ENCODE data around the gene MAGI2. TPM values are rescaled to one million over a fixed set of nuclear protein-coding genes. Genes with fewer than 3 reads are reported as not detected.

The MAGI2 gene
- total and polyA plus RNA-seq, 2 donors (not counting 3 experiments of a cell fraction or from before 2014, with no cell fraction given), result 0.28 to 6.0 TPM

DNA sequence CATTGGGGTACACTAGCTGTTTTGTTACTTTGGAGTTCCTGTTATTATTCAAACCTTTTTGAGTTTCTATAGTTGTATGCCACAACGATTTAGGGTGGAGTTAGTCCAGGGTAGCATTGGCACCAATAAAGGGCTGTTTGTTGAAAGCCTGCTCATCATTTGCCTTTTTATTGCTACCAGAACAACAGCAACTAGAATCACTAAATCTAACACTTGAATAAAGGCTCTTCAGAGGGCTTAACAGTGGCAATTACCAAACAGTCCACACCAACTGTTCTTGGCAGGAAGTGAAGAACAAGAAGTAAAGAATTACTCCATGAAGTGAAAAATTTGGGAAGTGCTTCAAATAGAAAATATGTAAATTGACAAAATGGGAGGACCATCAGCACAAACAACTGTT is 1033.5 kb downstream of the MAGI2 start:
- POLR2A ChIA-PET, result no interaction called here
- intact Hi-C loops (cut with micrococcal nuclease), result no loop called here

More for the DNA sequence above, 1033.5 kb downstream of the MAGI2 start:
- DNase-seq (ENCODE audit: low read depth, low spot score), result no peak
- TF ChIP-seq, protein P1, sequence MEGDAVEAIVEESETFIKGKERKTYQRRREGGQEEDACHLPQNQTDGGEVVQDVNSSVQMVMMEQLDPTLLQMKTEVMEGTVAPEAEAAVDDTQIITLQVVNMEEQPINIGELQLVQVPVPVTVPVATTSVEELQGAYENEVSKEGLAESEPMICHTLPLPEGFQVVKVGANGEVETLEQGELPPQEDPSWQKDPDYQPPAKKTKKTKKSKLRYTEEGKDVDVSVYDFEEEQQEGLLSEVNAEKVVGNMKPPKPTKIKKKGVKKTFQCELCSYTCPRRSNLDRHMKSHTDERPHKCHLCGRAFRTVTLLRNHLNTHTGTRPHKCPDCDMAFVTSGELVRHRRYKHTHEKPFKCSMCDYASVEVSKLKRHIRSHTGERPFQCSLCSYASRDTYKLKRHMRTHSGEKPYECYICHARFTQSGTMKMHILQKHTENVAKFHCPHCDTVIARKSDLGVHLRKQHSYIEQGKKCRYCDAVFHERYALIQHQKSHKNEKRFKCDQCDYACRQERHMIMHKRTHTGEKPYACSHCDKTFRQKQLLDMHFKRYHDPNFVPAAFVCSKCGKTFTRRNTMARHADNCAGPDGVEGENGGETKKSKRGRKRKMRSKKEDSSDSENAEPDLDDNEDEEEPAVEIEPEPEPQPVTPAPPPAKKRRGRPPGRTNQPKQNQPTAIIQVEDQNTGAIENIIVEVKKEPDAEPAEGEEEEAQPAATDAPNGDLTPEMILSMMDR (IDR thresholded peaks at IDR 0.05; ENCODE audit: extremely low read depth in 1 of 2, insufficient read depth in 1 of 2, low read depth in 1 of 2, low read length in 2 of 2), result no peak
- TF ChIP-seq JUN (IDR thresholded peaks at IDR 0.05; ENCODE audit: borderline replicate concordance, insufficient read depth, insufficient read length, low read depth), result no peak
- TF ChIP-seq POLR2AphosphoS5 (IDR thresholded peaks at IDR 0.05; ENCODE audit: insufficient read depth, low read depth, low read length), result no peak
- TF ChIP-seq POLR2A (IDR thresholded peaks at IDR 0.05; ENCODE audit: low read depth, low read length), result no peak
- no peak for TF ChIP-seq MYC (IDR thresholded peaks at IDR 0.05; ENCODE audit: low read depth, low read length)
- no peak for TF ChIP-seq FOS (IDR thresholded peaks at IDR 0.05; ENCODE audit: borderline replicate concordance, insufficient read depth, low read length)
- TF ChIP-seq GATA2 (IDR thresholded peaks at IDR 0.05; ENCODE audit: insufficient read depth, insufficient read length, low read depth, low read length), result no peak
- no peak for TF ChIP-seq EZH2 (IDR thresholded peaks at IDR 0.05; ENCODE audit: borderline replicate concordance, low read depth, low read length, severe bottlenecking)
- TF ChIP-seq, protein P2, sequence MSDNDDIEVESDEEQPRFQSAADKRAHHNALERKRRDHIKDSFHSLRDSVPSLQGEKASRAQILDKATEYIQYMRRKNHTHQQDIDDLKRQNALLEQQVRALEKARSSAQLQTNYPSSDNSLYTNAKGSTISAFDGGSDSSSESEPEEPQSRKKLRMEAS (IDR thresholded peaks at IDR 0.05; ENCODE audit: insufficient read depth, insufficient read length), result no peak
- H2AFZ ChIP-seq (ENCODE audit: low read depth, low read length), result no peak overlapping the region
- H3K4me3 ChIP-seq (replicated peaks in 1 of 3; ENCODE audit: insufficient read depth in 1 of 3, low read depth in 1 of 3, low read length in 3 of 3), result no peak overlapping the region
- CTCF ChIA-PET, result no interaction called here
- H3K4me1 ChIP-seq (ENCODE audit: control insufficient read depth, extremely low read depth, insufficient read depth, low read length), result no peaks in the 10 kb centered on the region
- no peak overlapping the region for H3K4me2 ChIP-seq (ENCODE audit: insufficient read depth, low read length)
- H3K27me3 ChIP-seq (ENCODE audit: control insufficient read depth in 2 of 2, insufficient read depth in 2 of 2, low read length in 2 of 2), result no peaks in the 10 kb centered on the region
- no peaks in the 10 kb centered on the region for H3K36me3 ChIP-seq (ENCODE audit: control insufficient read depth in 2 of 2, extremely low read depth in 1 of 2, insufficient read depth in 2 of 2, low read length in 2 of 2)
- no peaks in the 10 kb centered on the region for H3K79me2 ChIP-seq (ENCODE audit: control insufficient read depth, insufficient read depth, low read length)
- no peaks in the 10 kb centered on the region for H3K9me3 ChIP-seq (replicated peaks; ENCODE audit: control insufficient read depth, insufficient read depth, low read length)
- dilution Hi-C loops (cut with MboI; ENCODE audit: extremely low pct_ligation_motif_present, low sequenced_read_pairs), result no loop called here
- no peak overlapping the region for H3K9ac ChIP-seq (replicated peaks; ENCODE audit: extremely low read depth, insufficient read depth, low read length)
- FAIRE-seq, result no peak
- no peaks in the 10 kb centered on the region for H4K20me1 ChIP-seq (replicated peaks; ENCODE audit: control insufficient read depth, extremely low read depth, insufficient read depth, low read length)
- no peaks in the 10 kb centered on the region for H3K9me1 ChIP-seq (replicated peaks; ENCODE audit: control insufficient read depth, extremely low read depth, insufficient read depth, low read length)
- BruUV-seq (replicated peaks), result no TSS peak
- H3K27ac ChIP-seq (ENCODE audit: insufficient read depth, low read depth, low read length), result no peak overlapping the region
